ENCODE data around the gene GBP4.

The GBP4 gene

GRCh38 chr1:89206373-89206772, 7.6 kb upstream of the GBP4 start:
- no peak for DNase-seq (ENCODE audit: low spot score)
- no peak for TF ChIP-seq CTCF (IDR thresholded peaks at IDR 0.05)
- H3K27ac ChIP-seq: no peak overlapping the region
- H3K4me3 ChIP-seq: no peak overlapping the region

GRCh38 chr1:89203166-89203565, 4.4 kb upstream of the GBP4 start:
- Histone ChIP-seq H3K4me3 (no peak overlapping the region), H3K27ac (no peak overlapping the region)
- no peak for TF ChIP-seq CTCF (IDR thresholded peaks at IDR 0.05)
- DNase-seq (ENCODE audit: low spot score): no peak

GRCh38 chr1:89201106-89201794, 2.5 kb upstream of the GBP4 start:
- Histone ChIP-seq H3K27ac (no peak overlapping the region), H3K4me3 (no peak overlapping the region)
- DNase-seq (ENCODE audit: low spot score): no peak
- no peak for TF ChIP-seq CTCF (IDR thresholded peaks at IDR 0.05)

GRCh38 chr1:89200663-89201062, 1.9 kb upstream of the GBP4 start:
- TF ChIP-seq CTCF (IDR thresholded peaks at IDR 0.05): no peak
- no peak overlapping the region for H3K4me3 ChIP-seq
- no peak for DNase-seq (ENCODE audit: low spot score)
- no peak overlapping the region for H3K27ac ChIP-seq

- H3K4me3 ChIP-seq: peak overlapping the region; percentile 81
- no peak for DNase-seq (ENCODE audit: low spot score)
- H3K27ac ChIP-seq: peak overlapping the region in 1 of 2 donors; percentile 21
- no peak for TF ChIP-seq CTCF (IDR thresholded peaks at IDR 0.05)
Observed at GRCh38 chr1:89199525-89200031, 836 bp upstream of the GBP4 start.

- TF ChIP-seq CTCF (IDR thresholded peaks at IDR 0.05): no peak
- Histone ChIP-seq H3K4me3 (peak overlapping the region; percentile 81), H3K27ac (peak overlapping the region; percentile 39 to 78)
- no peak for DNase-seq (ENCODE audit: low spot score)
Observed at GRCh38 chr1:89198081-89198480, 661 bp downstream of the GBP4 start.

- Histone ChIP-seq H3K4me3 (no peak overlapping the region), H3K27ac (no peak overlapping the region)
- TF ChIP-seq CTCF (IDR thresholded peaks at IDR 0.05): no peak
- DNase-seq (ENCODE audit: low spot score): no peak
Observed at GRCh38 chr1:89195476-89195875, 3.3 kb downstream of the GBP4 start.
